Right hindlimb (tissue), 1 donor: Measurements from ENCODE around the gene LRRC46.
A peak's percentile ranks its signal among the peaks of the same experiment; 100 is the strongest.

Experiments
- DNase-seq: peaks from one replicate; pipeline ENCODE4 v3.0.0-alpha.2; 2018

LRRC46 gene

DNA sequence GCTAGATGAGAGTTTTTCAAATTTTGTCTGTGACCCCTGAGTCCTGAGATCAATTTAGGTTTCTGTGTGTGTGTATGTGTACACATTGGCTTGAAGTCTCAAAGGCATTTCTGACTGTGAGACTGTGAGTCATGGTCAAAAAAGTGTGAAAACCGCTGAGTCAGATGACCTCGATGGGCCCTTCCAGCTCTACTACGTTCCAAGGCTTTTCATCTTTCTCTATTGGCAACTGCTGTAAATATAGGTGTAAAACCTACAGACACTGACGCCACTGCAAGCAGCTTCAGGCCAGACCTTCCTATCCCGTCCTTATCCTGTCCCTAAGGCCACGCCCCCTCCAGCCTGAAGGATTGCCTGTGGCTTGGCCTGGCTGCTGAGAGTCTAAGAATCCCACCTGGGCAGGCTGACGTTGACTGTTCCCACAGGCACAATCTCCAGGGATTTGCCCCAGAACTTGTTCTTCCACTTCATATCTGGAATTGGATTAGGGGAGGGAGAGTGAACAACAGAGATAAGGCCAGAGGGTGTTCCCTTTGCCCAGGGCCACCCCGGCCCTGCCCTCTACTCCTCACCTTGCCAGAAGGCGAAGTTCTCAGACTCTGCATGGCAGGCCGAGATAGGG, 21.2 kb upstream of the LRRC46 start:
- DNase-seq = peak; percentile 12

DNA sequence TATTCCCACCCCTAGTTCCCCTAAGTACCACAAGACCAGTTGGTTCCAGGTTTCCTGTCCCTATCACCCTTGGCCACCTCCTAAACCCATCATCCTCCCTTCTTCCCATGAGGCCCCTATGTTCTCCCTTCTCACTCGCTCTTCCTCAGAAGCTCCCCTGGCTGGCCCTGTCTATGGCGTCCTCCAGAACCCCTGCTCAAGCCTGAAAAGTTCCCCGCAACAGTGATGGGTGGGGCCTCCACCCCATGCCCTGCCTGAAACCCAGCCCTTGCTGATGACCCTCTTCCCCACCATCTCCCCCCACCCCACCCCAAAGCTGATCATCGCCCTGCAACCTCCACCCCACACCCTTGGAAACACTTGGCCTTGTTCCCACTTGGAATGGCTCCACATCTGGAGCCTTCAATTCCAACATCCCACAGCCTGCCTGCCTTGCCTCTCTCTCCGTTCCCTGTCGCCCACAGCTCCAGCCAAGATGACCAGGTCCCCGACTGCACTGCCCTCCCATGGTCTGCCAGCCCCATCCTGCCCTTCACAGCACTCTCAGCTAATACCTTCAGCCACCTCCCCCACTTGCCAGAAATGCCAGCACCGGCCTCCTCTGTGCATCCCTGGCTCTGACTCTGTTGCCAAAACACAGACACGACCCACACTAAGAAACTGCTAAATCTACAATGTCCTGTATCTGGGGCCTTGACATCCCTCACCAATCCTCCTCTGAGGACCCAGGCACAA, 20.4 kb upstream of the LRRC46 start:
- peak; percentile 13 for DNase-seq

DNA sequence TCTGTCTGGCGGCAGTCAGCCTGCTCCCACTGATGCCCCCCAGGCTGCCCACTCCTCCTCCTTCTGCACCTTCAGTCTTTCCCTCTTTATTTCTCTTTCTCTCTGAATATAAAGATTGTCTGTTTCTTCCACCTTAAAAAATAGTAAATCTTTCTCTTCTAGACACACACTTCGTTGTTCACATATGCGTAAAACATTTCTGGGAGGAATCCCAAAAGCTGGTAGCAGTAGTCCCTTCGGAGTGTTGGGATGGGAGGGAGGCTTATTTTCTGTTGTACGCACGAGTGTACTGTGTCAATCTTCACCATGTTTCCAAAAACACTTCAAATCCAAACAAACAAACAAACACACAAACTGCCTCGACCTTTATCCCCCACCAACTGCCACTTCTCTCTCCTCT, 19.8 kb upstream of the LRRC46 start:
- DNase-seq = no peak

DNA sequence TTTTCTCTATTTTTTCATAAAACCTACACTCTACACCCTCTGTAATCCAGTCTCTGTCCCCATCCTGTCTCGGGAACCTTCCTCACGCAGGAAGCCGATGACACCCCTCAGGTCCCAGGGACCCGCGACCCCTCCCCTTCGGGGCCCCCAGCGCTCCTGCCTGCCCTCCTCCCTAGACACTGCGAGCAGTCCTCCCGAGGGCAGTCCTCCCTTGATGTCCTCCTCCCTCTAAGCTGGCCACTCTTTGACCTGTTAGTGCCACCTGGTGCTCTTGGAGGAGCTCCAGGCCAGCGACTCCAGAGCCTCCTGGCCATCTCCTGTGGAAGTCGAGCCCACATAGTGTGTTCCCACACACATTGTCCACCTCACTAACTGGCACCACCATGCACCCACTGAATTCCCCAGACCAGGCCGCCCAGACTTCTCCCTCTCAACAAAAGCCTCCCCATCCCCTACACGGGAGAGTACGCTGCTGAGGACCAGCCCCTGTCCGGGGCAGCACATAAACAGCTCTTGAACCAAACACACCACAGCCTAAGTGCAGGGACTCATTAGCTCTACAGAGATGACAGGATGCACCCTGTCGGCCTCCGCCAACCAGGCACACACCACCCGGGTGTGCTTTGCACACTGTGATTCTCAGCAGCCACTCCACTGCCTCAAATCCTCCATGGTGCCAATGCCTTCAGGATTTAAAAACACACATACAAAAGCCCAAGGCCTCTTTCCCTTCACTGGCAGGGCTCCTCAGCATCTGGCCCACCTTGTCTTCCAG, 19.1 kb upstream of the LRRC46 start:
- DNase-seq = peak; percentile 10

DNA sequence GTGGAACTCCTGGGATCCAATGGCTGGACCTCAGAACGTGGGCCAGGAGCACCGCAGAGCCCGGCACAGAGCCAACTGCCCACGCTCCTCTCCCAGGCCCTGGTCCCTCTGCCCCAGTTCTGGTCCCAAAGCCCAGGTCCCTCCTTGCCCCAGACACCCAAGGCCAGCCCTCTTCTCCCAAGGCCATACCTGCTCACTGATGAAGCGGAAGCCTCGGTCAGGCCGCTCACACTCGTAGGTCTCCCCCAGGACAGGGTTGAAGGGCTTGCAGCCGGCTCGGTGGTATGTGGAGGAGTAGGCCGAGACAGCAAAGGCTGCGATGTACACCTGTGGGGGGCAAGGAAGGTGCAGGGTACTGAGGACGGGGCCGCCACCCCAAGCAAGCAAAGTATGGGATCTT, 18.4 kb upstream of the LRRC46 start:
- DNase-seq = peak; percentile 15

DNA sequence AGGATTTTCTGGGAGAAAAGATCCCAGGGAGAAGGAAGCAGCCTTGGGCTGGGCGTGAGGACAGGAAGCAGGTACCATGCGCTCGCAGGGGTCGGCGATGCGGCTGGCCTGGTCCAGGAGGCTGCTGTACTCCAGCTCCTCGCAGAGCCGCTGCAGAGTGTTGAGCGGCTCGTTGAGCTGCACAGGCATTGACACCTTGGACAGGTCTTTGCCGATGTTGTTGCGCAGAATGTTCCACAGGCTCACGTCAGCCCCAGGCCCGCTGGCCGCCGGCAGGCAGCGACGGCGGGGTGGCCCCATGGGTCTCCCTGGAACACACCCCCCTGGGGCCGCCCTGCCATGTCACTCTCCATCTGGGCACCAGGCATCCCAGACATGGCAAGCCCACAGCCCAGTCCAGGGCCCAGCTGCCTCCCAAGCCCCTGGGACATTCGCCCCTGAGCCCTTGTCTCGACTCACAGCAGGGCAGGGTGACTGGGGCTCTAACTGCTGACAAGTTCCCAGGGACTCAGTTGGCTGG, 17.9 kb upstream of the LRRC46 start:
- DNase-seq = peak; percentile 12

DNA sequence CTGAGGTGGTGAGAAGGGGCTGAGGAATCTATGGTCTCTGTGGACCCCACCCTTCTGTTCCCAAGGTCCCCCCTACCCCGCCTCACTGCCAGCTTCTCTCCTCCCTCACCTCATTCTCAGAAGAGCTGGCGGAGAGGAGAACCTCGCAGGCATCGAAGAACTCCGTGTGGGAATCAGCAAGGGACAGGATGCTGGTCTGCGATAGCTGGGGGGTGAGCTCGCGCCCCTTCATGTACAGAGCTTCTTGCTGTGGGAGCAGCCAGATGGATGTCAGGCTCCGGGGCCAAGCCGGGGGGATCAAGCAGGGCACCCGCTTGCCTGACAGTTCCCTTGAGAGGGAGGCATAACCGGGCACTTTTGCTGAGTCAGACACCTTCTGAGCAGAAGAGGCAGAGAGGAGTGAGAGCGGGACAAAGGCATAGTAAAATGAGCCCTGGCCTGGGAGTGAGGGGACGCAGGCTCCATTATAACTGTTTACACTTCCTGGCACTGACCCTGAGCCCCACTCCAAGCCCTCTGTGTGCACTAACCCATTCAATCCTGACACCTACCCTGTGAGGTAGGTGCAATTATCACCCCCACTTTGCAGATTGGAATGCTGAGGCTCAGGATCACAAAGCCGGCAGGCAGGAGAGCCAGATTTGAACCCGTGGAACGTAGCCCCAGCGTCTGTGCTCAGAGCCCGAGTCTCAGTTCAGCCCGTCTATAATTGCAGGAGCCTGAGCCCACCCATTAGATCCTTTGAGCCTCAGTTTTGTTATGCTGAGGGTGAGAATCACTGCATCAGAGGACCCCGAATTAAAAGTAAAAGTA, 16.2 kb upstream of the LRRC46 start:
- DNase-seq = peak; percentile 8

DNA sequence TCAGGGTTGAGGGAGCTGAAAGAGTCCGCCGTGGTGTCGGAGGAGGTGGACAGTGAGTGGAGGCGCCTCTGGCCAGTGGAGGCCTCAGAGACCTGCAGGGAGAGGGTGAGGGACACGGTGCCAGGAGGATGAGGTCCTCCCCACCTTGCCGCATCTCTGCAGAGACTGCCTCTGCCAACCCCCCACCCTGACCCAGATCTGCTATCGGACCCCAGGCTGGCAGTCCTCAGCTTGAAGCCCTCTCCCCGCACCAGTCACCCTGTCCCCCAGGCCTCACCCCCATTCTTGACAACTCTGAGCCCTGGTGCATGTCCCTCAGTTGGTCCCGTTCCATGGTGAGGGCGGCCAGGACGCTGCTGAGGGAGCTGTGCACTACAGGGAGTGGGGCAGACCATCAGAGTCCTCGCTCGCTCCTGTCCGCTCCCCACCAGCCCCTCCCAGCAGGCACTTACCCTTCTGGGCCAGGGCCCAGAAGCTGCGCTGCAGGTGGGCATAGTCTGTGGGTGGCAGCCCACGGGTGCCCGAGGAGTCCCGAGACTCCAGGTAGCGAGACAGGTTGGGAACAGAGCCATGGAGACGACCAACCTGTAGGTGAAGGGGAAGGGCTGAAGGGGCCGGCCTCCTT, 15.2 kb upstream of the LRRC46 start:
- peak; percentile 12 for DNase-seq

DNA sequence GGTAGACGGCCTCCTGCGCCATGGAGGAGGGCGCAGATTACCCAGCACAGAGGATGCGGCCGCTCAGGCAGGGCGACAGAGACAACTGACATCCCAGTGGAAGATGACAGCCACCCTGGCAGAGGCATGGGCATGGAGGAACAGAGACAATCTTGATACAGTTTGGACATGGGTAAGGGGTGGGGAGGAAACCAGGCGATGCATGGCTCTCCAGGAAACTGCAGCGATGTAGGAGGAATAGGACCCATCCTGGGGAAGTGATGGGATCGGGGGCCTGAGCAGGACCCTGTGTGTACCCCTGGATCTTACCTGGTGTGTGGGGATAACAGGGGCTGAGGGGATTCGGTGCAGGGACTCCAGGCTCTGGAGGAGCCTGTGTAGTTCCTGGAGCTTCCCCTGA, 14.5 kb upstream of the LRRC46 start:
- peak; percentile 7 for DNase-seq

DNA sequence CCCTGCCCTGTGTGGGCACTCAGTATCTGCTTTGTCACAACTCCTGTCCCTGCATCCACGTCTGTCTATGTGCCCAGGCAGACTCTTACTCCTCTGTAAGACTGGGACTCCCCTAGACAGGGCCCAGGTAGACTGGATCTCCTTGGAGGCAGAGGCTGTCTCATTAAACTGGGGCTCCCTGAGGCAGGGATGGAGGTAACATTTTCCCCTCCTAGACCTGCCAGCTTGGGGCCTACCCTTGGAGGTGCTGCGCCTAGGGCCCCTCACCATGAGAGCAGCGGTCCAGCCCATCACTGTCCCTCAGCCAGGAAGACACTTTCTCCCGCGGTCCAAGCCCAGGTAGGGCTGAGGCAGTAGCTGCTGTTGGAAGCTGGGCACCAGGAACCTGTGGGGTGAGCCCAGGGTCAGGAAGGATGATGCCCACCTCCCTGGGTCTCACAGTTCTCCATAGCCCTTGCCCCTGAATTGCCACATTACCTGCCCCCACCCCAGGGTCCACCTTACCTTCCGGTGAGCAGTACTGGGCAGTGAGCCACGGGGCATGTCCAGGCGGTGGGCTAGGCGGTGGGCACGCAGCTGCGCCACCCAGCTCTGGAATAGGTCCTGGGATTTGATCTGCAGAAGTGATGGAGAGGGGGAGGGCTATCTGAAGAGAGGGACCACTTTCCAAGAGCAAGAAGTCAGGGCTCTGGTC, 13.3 kb upstream of the LRRC46 start:
- DNase-seq = no peak

DNA sequence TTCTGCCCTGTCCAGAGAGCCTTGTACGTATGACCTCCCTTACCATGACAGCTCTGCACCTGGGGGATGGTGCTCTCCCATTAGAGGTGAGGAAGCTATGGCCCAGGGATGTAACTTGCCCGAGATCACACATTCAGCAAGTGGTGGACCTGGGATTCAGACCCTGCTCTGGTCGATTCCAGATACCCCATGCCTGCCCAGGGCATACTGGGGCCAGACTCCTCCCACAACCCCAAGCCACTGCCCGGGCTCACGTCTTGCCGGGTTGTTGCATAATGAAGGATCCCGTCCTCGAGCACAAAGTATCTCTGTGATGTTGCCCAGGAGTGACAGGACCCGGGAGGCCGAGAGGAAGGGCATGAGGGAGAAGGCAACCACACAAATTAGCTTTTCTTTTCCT, 12.0 kb upstream of the LRRC46 start:
- no peak for DNase-seq

DNA sequence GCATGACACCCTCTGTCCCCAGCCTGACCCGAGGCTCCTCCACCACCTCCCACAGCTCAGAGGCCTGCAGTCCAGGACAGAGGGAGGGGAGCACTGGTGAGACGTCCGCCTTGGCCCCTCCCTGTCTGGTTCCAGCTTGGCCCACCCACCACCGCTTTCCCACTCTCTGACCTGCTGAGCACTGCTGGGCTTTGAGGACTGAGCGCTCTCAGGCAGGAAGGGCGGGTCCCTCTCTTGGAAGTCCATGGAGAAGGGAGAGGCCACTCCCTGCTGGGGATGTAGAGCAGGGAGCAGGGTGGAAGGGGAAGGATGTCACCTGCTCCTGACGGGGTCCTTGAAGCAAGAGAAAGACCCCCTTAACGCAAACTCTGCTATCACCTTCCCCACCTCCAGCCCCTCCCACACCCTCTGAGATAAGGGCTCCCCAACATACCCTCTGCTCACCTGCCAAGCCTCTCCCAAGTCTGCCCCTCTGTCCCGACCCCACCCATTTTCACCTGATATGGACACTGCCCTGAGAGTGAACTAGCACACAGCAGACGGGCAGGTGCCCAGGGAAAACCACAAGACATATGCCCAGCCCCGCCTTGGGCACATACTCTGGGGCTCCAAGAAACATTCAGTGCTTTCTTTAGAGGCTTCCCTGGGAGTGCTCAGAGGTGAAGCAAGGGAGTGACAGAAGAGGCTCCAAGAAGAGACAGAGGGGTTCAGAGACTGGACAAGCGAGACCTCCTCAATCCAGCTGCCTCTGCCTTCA, 11.3 kb upstream of the LRRC46 start:
- no peak for DNase-seq

DNA sequence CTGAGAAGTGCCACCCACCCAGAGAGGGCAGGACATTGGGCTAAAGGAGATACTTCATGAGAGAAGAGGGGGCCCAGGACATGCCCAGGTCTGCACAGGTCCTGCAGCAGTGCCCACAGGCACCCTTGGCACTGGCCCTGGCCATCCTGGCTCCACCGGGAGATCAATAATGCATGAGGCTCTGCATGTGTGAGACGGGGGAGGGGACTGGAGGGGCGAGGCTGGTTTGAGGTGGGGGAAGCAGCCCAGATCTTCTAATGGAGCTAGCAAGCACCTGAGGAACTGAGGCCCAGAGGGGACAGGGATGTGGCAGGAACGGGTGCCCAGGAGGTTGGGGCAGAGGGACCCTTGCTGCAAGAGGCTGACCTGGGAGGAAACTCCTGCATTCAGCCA, 10.4 kb upstream of the LRRC46 start:
- DNase-seq = no peak

DNA sequence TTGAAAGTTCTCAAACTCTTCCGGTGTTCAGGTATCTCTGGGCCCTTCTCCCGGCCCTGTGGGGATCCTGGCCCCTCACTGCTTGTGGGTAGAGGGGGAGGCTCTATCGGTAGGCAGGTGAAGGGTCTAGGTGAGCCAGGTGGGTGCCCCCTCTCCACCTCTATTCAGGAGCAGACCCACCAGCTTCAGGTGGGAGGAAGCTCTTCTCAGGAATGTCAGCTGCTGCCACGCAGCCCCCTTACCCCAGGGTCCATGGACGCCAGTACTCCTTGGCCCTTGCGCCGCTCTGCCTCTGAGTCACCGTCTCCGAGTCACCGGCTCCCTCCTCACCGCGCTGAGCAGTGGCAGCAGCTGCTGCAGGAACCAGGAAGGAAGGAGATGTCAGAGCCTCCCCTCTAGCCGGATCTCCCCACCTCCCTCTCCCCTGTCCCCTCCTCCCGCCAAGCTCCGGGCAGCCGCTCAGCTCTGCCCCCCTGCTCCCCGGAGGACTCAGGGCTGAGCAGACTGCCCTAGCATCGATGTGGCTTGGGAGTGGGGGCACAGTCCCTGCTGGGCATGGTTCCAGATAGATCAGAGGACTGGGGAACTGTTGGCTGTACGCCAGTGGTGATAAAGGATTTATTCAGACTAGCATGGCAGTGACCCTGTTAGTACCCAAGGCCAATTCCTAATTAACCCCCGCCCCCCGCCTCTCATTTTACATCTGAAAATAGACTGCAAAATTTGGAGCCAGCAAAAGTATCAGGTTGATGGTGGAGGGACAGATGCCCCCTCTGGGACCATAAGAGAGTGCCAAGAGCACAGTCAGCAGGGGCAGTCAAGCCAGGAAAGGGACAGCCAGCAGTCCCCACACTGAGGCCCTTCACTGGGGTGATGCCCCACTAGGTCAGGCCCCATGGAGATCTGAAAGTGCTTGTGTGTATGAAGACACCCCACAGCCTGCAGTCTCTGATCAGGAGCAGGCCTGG, 9.8 kb upstream of the LRRC46 start, which contains the start of gene OSBPL7:
OSBPL7 (minus strand) TSS at position 371 of the 968 bp plus-strand sequence. CDS start 1,516 bp downstream, outside the sequence.
- DNase-seq = peak; percentile 91

DNA sequence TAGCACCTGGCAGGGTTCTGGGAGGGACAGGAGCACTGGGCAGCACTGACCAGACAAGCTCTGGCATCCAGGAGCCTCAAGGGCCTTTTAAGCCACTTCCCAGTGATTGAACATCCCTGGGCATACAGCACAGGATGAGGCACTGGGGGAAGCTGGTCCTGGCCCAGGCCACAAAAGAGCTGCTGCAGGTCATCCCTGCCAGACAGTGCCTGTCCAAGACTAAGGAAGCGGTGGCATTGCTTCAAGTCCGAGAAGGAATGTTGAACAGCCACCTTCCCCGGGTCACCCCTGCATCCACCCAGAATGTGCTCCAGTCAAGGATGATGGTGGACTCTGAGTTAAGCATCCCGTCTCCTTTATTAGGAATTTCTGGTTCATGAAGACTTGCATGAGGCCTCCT, 8.7 kb upstream of the LRRC46 start:
- no peak for DNase-seq

DNA sequence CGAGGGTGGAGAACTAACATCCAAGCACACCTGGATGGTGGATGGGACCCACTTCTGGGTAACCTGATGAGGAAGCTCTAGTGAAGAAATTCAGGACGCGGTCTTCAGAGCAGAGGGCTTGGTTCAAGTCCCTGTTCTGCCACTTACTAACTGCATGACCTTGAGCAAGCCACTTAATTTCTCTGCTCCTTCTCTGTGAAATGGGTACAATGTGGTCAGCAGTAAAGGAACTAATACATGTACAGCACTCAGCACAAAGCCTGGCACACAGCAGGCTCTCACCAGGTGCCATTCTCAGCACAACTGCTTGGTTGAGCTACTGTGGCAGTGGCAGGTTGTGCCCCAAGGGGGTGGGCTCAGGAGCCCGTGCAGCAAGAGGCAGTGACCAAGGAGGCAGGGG, 8.0 kb upstream of the LRRC46 start:
- no peak for DNase-seq

DNA sequence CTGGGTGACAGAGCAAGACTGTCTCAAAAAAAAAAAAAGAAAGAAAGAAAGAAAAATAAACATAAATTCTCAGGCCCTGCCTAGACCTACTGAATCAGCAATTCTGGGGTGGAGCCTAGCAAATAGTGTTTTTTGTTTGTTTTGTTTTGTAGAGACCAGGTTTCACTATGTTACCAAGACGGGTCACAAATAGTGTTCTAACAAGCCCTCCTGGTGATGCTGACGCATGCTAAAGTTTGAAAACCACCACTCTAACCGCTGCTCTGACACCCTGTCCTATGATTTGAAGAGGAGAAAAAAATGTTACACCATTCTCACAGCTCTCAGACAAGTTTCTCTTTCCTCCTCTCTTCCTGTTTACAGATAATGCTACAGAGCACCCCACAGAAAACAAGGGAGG, 1.6 kb upstream of the LRRC46 start:
- DNase-seq = no peak

DNA sequence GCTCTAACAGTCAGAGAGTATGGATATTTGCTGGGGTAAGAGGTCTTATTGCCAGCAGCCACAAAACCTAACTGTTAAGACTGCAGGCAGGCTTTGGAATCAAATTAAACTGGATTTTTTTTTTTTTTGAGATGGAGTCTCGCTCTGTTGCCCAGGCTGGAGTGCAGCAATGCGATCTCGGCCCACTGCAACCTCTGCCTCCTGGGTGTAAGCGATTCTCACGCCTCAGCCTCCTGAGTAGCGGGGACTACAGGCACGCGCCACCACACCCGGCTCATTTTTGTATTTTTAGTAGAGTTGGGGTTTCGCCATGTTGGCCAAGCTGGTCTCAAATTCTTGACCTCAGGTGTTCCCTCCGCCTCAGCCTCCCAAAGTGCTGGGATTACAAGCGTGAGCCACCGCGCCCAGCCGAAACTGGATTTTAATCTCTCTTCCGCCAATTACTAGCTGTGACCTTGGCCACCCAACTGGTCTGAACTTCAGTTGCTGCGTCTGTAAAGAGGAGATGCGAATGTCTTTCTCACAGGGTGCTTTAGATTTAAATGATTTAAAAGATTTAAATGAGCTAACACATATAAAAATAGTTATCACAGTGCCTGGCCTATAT, 971 bp upstream of the LRRC46 start:
- DNase-seq = no peak

DNA sequence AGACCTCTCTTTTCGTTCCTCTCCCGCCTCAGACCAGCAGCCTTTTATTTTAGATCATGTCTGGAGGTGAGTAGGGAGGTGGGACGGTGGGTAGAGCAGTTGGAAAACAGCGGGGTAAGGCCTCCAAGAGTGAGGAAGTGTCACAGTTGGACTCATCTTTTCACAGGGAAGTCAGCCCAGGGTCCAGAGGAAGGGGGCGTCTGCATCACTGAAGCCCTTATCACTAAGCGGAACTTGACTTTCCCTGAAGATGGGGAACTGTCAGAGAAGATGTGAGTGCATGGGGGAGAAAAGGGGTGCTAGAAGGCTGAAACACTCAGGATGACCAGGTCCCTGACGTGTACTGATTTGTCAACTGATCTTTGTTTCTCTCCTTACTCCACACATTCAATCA, 461 bp downstream of the LRRC46 start:
- DNase-seq = no peak
